ENCODE data around the gene BLNK. TPM values are rescaled to one million over a fixed set of nuclear protein-coding genes. Genes with fewer than 3 reads are reported as not detected.

The BLNK gene
- total RNA-seq, 1 donor from 2014 or later: not detected

DNA sequence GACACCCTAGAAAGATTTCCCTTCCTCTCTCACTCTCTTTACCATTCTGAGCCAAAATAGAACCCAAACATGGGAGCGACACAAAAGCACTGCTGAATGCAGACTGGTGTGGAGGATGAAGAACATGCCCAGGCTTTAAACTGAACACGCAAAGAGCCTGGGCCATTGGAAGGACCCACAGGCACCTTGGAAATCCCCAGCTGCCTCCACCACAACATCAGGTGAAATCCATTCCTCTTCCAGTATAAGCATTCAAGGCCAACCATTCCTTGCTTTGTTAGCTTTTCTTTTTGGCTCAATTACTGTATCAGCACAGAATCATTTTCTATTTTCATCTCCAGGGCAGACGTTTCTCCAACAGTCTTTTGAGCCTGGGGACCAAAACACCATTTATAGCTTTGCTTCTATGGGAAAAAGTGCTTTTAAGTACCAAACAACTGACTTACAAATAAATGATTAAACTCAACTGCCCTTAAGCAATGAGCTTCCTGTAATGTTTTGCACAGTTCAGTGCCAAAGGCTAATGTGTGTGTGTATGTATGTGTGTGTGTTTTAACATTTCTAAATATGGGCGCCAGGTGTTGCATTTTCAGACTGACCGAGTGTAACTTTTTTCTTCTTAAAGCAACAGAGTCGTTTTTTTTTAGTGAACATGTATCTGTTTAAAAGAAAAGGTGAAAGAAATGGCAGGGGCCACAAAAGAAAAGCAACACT is 16.2 kb upstream of the BLNK start:
- Mint-ChIP-seq H3K4me1 (ENCODE audit: low read depth) (peaks cover 11% of the 10 kb centered on the region), H3K27ac (ENCODE audit: unreplicated experiment) (no peak overlapping the region), H3K9me3 (ENCODE audit: low read depth) (no peaks in the 10 kb centered on the region), H3K27me3 (ENCODE audit: low read depth) (peaks cover 23% of the 10 kb centered on the region), H3K4me3 (ENCODE audit: unreplicated experiment) (no peak overlapping the region), H3K36me3 (ENCODE audit: low read depth) (no peaks in the 10 kb centered on the region)
- TF ChIP-seq, protein P1, sequence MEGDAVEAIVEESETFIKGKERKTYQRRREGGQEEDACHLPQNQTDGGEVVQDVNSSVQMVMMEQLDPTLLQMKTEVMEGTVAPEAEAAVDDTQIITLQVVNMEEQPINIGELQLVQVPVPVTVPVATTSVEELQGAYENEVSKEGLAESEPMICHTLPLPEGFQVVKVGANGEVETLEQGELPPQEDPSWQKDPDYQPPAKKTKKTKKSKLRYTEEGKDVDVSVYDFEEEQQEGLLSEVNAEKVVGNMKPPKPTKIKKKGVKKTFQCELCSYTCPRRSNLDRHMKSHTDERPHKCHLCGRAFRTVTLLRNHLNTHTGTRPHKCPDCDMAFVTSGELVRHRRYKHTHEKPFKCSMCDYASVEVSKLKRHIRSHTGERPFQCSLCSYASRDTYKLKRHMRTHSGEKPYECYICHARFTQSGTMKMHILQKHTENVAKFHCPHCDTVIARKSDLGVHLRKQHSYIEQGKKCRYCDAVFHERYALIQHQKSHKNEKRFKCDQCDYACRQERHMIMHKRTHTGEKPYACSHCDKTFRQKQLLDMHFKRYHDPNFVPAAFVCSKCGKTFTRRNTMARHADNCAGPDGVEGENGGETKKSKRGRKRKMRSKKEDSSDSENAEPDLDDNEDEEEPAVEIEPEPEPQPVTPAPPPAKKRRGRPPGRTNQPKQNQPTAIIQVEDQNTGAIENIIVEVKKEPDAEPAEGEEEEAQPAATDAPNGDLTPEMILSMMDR (IDR thresholded peaks at IDR 0.05): no peak
- DNase-seq (ENCODE audit: low spot score): no peak

GRCh38 chr10:96285331-96285752 is 14.0 kb upstream of the BLNK start:
- Mint-ChIP-seq H3K9me3 (ENCODE audit: low read depth) (no peaks in the 10 kb centered on the region), H3K4me3 (ENCODE audit: unreplicated experiment) (no peak overlapping the region), H3K27ac (ENCODE audit: unreplicated experiment) (no peak overlapping the region), H3K4me1 (ENCODE audit: low read depth) (peaks cover 11% of the 10 kb centered on the region), H3K27me3 (ENCODE audit: low read depth) (peaks cover 10% of the 10 kb centered on the region), H3K36me3 (ENCODE audit: low read depth) (no peaks in the 10 kb centered on the region)
- no peak for DNase-seq (ENCODE audit: low spot score)
- TF ChIP-seq, protein P1 (IDR thresholded peaks at IDR 0.05): no peak

- TF ChIP-seq, protein P1 (IDR thresholded peaks at IDR 0.05): no peak
- no peak for DNase-seq (ENCODE audit: low spot score)
- Mint-ChIP-seq H3K9me3 (ENCODE audit: low read depth) (no peaks in the 10 kb centered on the region), H3K27me3 (ENCODE audit: low read depth) (peaks cover 18% of the 10 kb centered on the region), H3K4me1 (ENCODE audit: low read depth) (peaks cover 11% of the 10 kb centered on the region), H3K4me3 (ENCODE audit: unreplicated experiment) (no peak overlapping the region), H3K36me3 (ENCODE audit: low read depth) (no peaks in the 10 kb centered on the region), H3K27ac (ENCODE audit: unreplicated experiment) (no peak overlapping the region)
Measured at GRCh38 chr10:96283756-96284155, 12.4 kb upstream of the BLNK start.

DNA sequence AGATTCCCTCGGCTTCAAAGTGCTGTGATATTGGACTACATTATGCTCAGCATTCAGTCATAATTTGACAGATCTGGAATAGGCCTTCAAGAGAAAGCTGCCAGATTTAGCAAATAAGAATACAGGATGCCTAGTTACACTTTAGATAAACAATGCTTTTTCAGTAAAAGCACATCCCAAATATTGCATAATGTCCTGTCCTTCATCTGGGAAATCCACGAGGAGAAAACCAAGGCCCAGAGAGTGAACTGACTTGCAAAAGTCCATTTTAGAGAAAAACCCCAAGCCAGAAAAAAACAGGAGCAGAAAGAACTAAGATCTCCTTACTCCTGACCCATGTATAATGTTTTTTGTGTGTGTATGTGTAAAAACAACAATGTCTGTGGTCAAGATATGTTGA is 12.0 kb upstream of the BLNK start:
- Mint-ChIP-seq H3K36me3 (ENCODE audit: low read depth) (no peaks in the 10 kb centered on the region), H3K27ac (ENCODE audit: unreplicated experiment) (no peak overlapping the region), H3K4me3 (ENCODE audit: unreplicated experiment) (no peak overlapping the region), H3K27me3 (ENCODE audit: low read depth) (peaks cover 18% of the 10 kb centered on the region), H3K9me3 (ENCODE audit: low read depth) (no peaks in the 10 kb centered on the region), H3K4me1 (ENCODE audit: low read depth) (peaks cover 10% of the 10 kb centered on the region)
- DNase-seq (ENCODE audit: low spot score): no peak
- TF ChIP-seq, protein P1 (IDR thresholded peaks at IDR 0.05): no peak

- TF ChIP-seq, protein P1 (IDR thresholded peaks at IDR 0.05): no peak
Measured at GRCh38 chr10:96281444-96282029, 10.2 kb upstream of the BLNK start.

More at GRCh38 chr10:96281444-96282029, 10.2 kb upstream of the BLNK start:
- no peaks in the 10 kb centered on the region for H3K4me1 Mint-ChIP-seq (ENCODE audit: low read depth)
- H3K27ac Mint-ChIP-seq (ENCODE audit: unreplicated experiment): no peak overlapping the region
- peaks cover 23% of the 10 kb centered on the region for H3K27me3 Mint-ChIP-seq (ENCODE audit: low read depth)
- DNase-seq (ENCODE audit: low spot score): no peak
- no peaks in the 10 kb centered on the region for H3K36me3 Mint-ChIP-seq (ENCODE audit: low read depth)
- H3K4me3 Mint-ChIP-seq (ENCODE audit: unreplicated experiment): no peak overlapping the region
- no peaks in the 10 kb centered on the region for H3K9me3 Mint-ChIP-seq (ENCODE audit: low read depth)

Data from chondrocyte (in vitro differentiated cells).